ENCODE results near the gene BTBD2. TPM values are rescaled to one million over a fixed set of nuclear protein-coding genes. Genes with fewer than 3 reads are reported as not detected.
A peak's percentile ranks its signal among the peaks of the same experiment; 100 is the strongest.

BTBD2 gene
- total RNA-seq, 4 donors from 2014 or later = 54.6 to 82.9 (median 63.6) TPM

DNA sequence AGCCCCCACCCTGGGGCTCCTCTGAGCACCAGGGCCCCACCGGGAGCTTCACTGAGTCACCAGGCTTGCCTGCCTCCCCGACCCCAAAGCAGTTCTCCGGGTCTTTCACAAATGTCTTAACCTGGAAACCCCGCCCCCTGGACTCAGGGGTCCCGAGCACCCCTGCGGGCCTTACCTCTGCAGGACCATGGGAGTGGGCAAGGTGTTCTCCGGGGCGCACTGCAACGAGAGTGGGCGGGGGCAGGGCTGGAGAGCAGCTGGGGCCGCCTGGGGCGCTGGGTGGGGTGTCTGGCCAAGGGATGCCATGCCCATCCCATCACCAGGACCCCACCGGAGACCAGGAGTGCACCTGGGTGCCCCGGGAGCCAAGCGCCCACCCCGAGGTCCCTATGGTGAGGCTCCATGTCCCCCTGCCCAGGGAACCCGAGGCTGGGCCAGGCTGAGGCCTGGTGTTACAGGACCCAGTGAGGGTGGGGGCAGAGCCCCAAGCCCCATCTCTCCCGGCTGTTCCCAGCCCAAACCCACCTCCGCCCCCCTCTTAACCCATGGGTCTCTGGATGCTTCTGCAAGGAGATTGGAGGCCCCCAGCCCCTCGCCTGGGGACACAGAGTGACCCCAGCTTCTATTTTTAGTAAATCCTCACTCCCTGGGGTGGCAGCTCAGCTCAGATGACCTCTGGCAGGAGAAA, 24.6 kb upstream of the BTBD2 start:
- H3K9me3 ChIP-seq = peaks cover 0 to 6% (median 6%) of the 10 kb centered on the region in 3 donors
- intact Hi-C loops (cut with DNase I; ENCODE audit: low total_unique reads) (no loop called here), in situ Hi-C loops (cut with MboI; ENCODE audit: low sequenced_read_pairs in 4 of 4) (no loop called here)
- peaks cover 0 to 42% of the 10 kb centered on the region in 2 donors for H3K36me3 ChIP-seq
- no peak for TF ChIP-seq CTCF (IDR thresholded peaks at IDR 0.05 in 4 of 5, conservative IDR thresholded peaks at IDR 0.05 in 1 of 5)
- TF ChIP-seq POLR2A (IDR thresholded peaks at IDR 0.05) = peak in 1 of 2 donors; percentile 29
- ATAC-seq = peak in 1 of 2 donors; percentile 35
- peak overlapping the region; percentile 96 to 100 (median 100) for H3K27ac ChIP-seq
- H3K27me3 ChIP-seq = no peaks in the 10 kb centered on the region
- H3K4me1 ChIP-seq = peaks cover 42 to 46% of the 10 kb centered on the region in 2 donors
- DNase-seq = peak; percentile 8 to 77
- H3K4me3 ChIP-seq = no peak overlapping the region

DNA sequence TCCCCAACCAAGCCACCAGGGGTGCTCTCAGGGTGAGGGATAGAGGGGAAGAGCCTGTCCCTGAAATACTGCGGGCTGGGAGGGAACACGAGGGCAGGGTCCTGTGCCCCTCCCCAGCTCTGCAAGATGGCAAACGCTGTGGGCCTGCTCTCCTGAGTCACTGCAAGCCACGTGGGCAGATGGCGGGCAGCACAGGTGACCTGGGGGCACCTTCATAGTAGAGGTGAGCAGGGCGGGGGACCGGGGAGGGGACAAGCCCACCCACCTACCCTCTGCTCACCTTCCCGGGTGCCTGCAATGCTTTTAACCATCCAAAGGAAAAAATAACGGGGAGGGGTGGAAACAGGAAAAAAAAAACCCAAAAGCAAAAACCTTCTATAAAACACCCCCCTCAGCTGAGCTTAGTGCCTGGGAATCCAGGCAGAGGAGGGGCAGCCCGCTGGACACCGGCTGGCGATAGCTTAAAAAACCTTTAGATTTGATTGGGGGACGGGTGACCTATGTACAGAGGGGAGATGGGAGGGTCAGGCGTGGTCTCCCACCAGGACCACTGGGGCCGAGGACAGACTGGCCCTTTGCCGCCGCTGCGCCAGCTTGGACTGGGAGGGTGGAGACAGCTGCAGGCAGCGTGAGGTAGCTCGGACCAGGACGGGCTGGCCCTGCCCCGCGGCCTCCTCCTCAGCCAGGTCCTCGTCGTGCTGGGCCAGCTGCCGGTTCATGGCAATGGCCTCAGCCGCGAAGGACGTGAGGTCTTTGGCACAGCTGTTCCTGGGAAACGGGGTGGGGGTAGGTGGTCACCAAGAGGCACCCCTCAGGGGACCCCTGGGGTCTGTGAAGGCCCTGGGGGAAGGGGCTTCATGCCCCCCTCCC, 23.8 kb upstream of the BTBD2 start:
- Histone ChIP-seq H3K36me3 (peaks cover 0 to 42% of the 10 kb centered on the region in 2 donors), H3K4me1 (peaks cover 34 to 38% of the 10 kb centered on the region in 2 donors), H3K4me3 (no peak overlapping the region), H3K9me3 (peaks cover 0 to 6% (median 6%) of the 10 kb centered on the region in 3 donors), H3K27me3 (no peaks in the 10 kb centered on the region), H3K27ac (peak overlapping the region; percentile 96 to 100 (median 100))
- no peak for TF ChIP-seq POLR2A (IDR thresholded peaks at IDR 0.05)
- peak in 1 of 5 experiments; percentile 23 for TF ChIP-seq CTCF (IDR thresholded peaks at IDR 0.05 in 4 of 5, conservative IDR thresholded peaks at IDR 0.05 in 1 of 5)
- peak; percentile 33 to 80 for DNase-seq
- intact Hi-C loops (cut with DNase I; ENCODE audit: low total_unique reads) = no loop called here
- in situ Hi-C loops (cut with MboI; ENCODE audit: low sequenced_read_pairs in 4 of 4) = no loop called here
- ATAC-seq = peak in 1 of 2 donors; percentile 10

DNA sequence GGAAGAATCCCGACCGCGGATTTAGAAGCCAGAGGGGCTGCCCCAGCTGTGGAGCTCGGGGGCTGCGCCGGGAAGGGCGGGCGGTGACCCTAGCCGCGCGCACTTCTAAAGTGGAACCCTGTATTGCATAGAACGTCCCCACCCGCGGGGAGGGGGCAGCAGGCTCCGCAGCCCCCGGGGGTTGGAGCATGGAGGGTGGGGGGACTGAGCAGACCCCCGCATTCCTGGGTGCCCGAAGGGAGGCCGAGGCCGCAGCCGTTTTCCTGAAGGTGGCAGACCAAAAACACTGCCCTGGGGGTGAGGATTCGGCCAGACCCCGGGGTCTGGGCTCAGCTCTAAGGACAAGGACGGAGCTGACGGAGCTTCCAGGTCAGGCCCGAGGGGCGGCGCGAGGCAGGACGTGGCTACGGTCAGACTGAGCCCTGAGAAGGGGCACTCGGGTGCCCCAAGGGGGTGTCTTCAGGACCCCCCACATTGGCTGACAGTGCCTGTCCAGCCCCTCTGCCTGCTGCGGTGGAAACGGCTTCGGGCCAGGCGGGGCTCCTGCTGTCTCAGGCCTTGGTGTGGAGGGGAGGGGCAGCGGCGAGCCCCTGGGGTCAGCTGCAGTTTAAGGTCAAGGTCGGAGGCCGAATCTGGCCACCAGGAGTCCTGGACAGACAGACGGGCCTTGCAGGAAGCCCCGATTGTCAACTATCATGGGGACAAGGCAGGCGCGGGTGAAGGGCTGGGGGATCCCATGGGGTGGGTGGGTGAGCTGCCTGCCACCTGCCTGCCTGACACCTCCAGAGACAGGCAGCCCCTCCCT, 23.0 kb upstream of the BTBD2 start:
- Histone ChIP-seq H3K27ac (peak overlapping the region; percentile 96 to 100 (median 100)), H3K36me3 (peaks cover 0 to 42% of the 10 kb centered on the region in 2 donors), H3K4me3 (no peak overlapping the region), H3K9me3 (peaks cover 0 to 6% (median 6%) of the 10 kb centered on the region in 3 donors), H3K4me1 (peaks cover 30 to 33% of the 10 kb centered on the region in 2 donors), H3K27me3 (no peaks in the 10 kb centered on the region)
- intact Hi-C loops (cut with DNase I; ENCODE audit: low total_unique reads) = no loop called here
- DNase-seq = peak; percentile 9 to 46
- no peak for ATAC-seq
- TF ChIP-seq POLR2A (IDR thresholded peaks at IDR 0.05) (no peak), CTCF (IDR thresholded peaks at IDR 0.05 in 4 of 5, conservative IDR thresholded peaks at IDR 0.05 in 1 of 5) (no peak)
- in situ Hi-C loops (cut with MboI; ENCODE audit: low sequenced_read_pairs in 4 of 4) = no loop called here

- TF ChIP-seq POLR2A (IDR thresholded peaks at IDR 0.05) (no peak), CTCF (IDR thresholded peaks at IDR 0.05 in 4 of 5, conservative IDR thresholded peaks at IDR 0.05 in 1 of 5) (no peak)
- DNase-seq (peak in 1 of 2 donors; percentile 31), ATAC-seq (no peak)
- H3K9me3 ChIP-seq = peaks cover 0 to 6% (median 6%) of the 10 kb centered on the region in 3 donors
- H3K4me1 ChIP-seq = peaks cover 22 to 29% of the 10 kb centered on the region in 2 donors
- H3K27ac ChIP-seq = peak overlapping the region; percentile 96 to 100 (median 100)
- H3K36me3 ChIP-seq = peaks cover 0 to 38% of the 10 kb centered on the region in 2 donors
- no peak overlapping the region for H3K4me3 ChIP-seq
- H3K27me3 ChIP-seq = no peaks in the 10 kb centered on the region
- intact Hi-C loops (cut with DNase I; ENCODE audit: low total_unique reads) = no loop called here
- in situ Hi-C loops (cut with MboI; ENCODE audit: low sequenced_read_pairs in 4 of 4) = no loop called here
These were observed 22.2 kb upstream of the BTBD2 start for GRCh38 chr19:2037651-2038255.
